HG03571 (cell line): ENCODE results near the gene HRH2.
"Not testable (repeated sequence)": the region's sequence is repeated elsewhere in the genome, so short reads cannot be mapped to it uniquely, and the experiment has no call there.

Experiments used
- ATAC-seq: cut with Tn5 transposase; IDR thresholded peaks from one replicate; pipeline ENCODE4 v1.9.1; 2021; ENCODE audit not compliant: unreplicated experiment

Gene HRH2

GRCh38 chr5:175657593-175658271 lies at the start of gene HRH2:
Gene HRH2, plus strand, starts transcription at chr5:175658071. Its CDS starts 25,163 bp downstream, at chr5:175683234.
- no peak for ATAC-seq

GRCh38 chr5:175609526-175609925 lies 48.3 kb upstream of the HRH2 start:
- no peak for ATAC-seq

GRCh38 chr5:175610381-175610780 lies 47.5 kb upstream of the HRH2 start:
- no peak for ATAC-seq

GRCh38 chr5:175610898-175611297 lies 47.0 kb upstream of the HRH2 start:
- no peak for ATAC-seq

- ATAC-seq = no peak
Measured at GRCh38 chr5:175614223-175614815, 43.6 kb upstream of the HRH2 start.

GRCh38 chr5:175614861-175615260 lies 43.0 kb upstream of the HRH2 start:
- ATAC-seq = no peak

- no peak for ATAC-seq
Measured at GRCh38 chr5:175616083-175616482, 41.8 kb upstream of the HRH2 start.

- ATAC-seq = not testable (repeated sequence)
Measured at GRCh38 chr5:175616527-175616926, 41.3 kb upstream of the HRH2 start.

GRCh38 chr5:175617447-175617846 lies 40.4 kb upstream of the HRH2 start:
- no peak for ATAC-seq

- ATAC-seq = no peak
Measured at GRCh38 chr5:175620527-175620926, 37.3 kb upstream of the HRH2 start.

- no peak for ATAC-seq
Measured at GRCh38 chr5:175621971-175622370, 35.9 kb upstream of the HRH2 start.

- no peak for ATAC-seq
Measured at GRCh38 chr5:175623088-175623487, 34.8 kb upstream of the HRH2 start.

- no peak for ATAC-seq
Measured at GRCh38 chr5:175624316-175624715, 33.6 kb upstream of the HRH2 start.

- ATAC-seq = no peak
Measured at GRCh38 chr5:175627005-175627404, 30.9 kb upstream of the HRH2 start.

GRCh38 chr5:175627739-175628138 lies 30.1 kb upstream of the HRH2 start:
- no peak for ATAC-seq

- no peak for ATAC-seq
Measured at GRCh38 chr5:175628668-175629067, 29.2 kb upstream of the HRH2 start.

- ATAC-seq = no peak
Measured at GRCh38 chr5:175629261-175629660, 28.6 kb upstream of the HRH2 start.

GRCh38 chr5:175629793-175630192 lies 28.1 kb upstream of the HRH2 start:
- ATAC-seq = no peak

- no peak for ATAC-seq
Measured at GRCh38 chr5:175635854-175636584, 21.9 kb upstream of the HRH2 start.

GRCh38 chr5:175638305-175638704 lies 19.6 kb upstream of the HRH2 start:
- no peak for ATAC-seq

- ATAC-seq = no peak
Measured at GRCh38 chr5:175640106-175640775, 17.6 kb upstream of the HRH2 start.

- no peak for ATAC-seq
Measured at GRCh38 chr5:175642998-175643397, 14.9 kb upstream of the HRH2 start.
